IPS-18c (cell line): ENCODE data around the gene MAP7D1.
A peak's percentile ranks its signal among the peaks of the same experiment; 100 is the strongest.

Experiments used
- H3K4me3 ChIP-seq: 2 replicates; pipeline ENCODE4 v1.7.0; 2013; ENCODE audit warnings: low read depth, mild to moderate bottlenecking, low read length, moderate library complexity; ENCODE audit not compliant: insufficient read depth
- H3K9me3 ChIP-seq: one replicate; pipeline ENCODE4 v1.6.1; 2013; ENCODE audit warnings: mild to moderate bottlenecking, low read length, moderate library complexity; ENCODE audit not compliant: control insufficient read depth, insufficient read depth

MAP7D1 gene

DNA sequence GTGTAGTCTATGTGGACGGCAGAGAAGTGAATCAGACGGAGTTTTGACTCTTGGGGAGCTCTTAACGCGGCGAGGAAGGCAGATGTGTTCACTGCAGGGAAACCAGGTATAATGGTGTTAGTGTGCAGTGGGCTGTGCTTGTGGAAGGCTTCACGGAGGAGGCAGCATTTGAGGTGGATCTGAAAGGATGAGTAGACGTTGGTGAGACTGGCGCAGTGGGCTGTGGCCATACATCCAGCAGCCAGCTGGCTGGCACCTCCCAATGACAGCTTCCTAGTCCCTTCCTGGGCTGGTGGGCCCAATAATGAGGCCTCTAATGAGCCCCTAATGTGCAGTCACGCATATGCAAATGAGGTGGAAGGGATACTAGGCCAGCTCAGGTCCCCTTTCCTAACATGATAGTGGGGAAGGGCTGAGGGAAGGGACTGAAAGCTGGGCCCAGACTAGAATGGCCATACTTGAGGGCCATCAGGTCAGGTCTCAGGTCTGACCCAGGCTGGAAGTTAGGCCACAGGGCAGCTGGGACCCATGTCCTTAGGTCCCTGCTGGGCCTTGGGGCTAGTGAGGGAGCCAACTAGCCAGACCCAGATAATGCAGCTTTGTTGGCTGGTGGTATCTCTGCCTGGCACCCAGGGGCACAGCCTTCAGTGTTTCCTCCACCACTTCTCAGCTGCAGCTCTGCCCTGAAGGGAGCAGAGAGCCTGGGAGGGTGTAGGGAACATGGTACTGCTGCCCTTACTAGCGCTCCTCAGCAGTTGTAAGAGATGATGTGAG is 3.8 kb downstream of the MAP7D1 start:
- Histone ChIP-seq H3K9me3 (no peaks in the 10 kb centered on the region), H3K4me3 (no peak overlapping the region)

DNA sequence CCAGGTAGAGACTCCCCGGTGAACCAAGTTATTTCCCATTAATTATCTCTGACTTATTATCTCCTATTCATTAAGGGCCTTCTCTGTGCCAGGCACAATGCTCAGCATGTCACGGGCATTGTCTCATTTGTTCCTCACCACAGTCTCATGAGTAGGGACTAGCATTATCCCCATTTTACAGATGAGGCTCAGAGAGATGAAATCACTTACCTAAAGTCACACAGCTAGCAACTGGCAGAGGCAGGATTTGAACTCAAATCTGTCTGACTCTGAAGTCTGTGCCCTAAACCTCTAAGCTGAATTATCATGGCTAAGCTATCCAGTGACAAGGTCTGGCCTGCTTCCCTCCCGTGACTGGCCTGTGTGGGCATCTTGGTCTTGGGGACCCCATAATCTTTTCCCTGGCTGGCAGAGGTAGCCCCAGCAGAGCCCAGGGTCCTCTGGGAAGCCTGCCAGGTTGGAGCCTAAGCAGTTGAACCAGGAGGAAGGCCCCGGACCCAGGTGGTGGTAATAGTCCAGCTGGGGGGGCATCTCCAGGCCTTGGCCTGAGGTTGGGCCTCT is 4.5 kb downstream of the MAP7D1 start:
- Histone ChIP-seq H3K4me3 (peak overlapping the region; percentile 49), H3K9me3 (no peaks in the 10 kb centered on the region)

DNA sequence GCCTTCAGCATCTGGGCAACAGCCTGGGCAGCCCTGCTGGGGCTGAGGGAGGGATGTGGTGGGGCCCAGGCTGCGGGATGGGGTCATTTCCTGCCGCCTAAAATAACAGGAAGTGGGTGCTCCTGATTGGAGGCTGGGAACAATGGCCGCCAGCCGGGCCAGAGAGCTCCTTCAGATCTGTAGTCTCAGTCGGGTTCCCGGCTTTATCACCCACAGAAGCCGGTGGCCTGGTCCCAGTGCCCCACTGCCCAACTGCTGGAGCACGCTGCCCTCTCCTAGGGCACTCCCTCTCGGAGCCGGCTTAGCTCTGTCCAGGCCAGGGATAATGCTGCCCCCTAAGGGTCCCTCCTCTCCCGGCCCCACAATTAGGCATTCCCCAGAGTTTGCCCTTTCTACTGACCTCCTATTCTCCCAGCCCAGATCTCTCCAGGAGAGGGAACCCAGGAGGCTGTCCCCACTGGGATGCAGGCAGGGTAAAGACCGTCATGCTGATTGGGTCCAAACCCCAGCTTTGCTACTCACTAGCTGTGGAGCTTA is 5.1 kb downstream of the MAP7D1 start:
- Histone ChIP-seq H3K9me3 (no peaks in the 10 kb centered on the region), H3K4me3 (peak overlapping the region; percentile 49; the same call in 1 of the 2 replicates)

DNA sequence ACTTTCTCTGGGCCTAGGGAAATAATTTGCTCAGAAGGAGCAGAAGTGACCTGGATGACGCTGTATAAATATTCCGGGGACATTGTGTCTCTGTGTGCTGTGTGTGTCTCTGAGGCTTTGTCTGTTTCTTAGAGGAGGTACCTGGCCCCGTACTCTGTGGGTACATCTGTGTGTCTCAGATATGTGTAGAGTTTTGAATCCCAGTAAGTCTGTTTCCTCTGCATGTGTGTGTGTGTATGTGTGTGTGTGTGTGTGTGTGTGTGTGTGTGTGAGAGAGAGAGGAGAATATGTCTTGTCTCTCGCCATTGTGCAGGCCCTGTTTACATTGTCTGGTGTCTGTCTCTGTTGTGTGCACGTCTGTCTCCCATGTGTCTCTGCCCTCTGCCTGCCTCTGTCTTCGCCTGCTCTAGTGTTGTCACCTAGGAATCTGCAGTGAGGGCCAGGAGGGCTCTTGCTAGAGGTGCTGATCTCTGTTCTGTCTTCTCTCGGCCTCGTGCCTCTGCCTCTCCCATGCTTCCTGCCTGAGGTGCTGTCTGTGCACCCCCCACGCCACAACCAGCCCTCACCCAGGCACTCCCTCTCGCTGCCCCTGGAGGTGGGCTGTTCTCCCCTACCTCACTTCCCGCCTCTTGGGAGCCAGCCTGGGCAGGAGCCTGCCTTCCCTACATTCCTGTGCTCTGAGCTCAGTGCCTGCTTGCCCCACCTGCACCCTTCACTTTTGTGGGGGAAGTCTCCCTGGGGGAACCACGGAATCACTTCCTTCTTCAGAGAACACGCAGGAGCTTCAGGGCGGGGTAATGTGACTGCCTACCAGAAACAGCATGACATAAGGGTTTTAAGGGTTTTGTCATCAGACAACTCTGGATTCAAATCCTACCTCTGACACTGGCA is 5.9 kb downstream of the MAP7D1 start:
- no peaks in the 10 kb centered on the region for H3K9me3 ChIP-seq
- H3K4me3 ChIP-seq, result 0 out of 2 replicates have a peak overlapping the region, but pooled peaks have one; percentile 49

DNA sequence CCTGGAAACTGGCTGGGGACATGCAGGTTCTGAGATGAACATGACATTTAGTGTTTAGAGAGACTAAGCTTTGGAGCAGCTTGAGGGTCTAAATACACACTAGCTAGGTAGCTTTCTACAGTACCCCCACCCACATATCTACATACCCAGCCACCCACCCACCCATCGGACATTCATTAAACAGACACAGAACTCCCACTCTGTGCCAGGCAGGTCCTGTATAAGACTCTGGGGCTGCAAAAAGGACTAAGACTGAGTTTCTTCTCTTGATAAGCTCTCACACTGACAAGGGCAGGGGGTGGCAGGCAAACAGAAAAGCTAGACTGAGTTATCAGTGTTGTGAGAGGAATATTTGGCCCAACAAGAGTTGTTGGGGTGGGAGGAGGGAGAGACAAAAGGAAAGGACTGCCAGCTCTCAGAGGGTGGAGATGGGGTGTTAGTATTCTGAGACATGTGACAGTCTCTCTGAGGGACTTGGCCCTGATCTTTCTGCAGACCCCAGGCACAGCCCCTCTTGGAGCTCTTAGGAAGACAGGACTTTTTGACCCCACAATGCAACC is 6.8 kb downstream of the MAP7D1 start:
- H3K9me3 ChIP-seq, result no peaks in the 10 kb centered on the region
- no peak overlapping the region for H3K4me3 ChIP-seq

DNA sequence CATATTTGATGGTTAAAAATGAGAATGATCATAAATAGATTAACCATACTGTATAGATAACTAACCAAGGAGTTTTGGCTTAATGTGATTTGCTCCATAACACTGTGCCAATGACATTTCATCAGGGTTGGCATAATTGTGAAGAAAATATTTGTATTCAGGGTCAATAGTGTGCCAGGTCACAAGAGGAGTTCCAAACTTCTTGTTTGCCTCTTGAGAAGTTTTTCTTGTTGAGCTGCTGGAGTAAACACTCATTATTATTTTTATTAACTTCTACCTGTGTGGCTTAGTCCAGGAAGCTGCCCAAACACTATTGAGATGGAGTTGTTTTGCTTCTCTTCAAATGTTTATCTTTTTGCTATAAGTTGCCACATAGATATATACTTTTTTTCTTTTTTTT is 7.5 kb downstream of the MAP7D1 start:
- no peak overlapping the region for H3K4me3 ChIP-seq
- no peaks in the 10 kb centered on the region for H3K9me3 ChIP-seq

DNA sequence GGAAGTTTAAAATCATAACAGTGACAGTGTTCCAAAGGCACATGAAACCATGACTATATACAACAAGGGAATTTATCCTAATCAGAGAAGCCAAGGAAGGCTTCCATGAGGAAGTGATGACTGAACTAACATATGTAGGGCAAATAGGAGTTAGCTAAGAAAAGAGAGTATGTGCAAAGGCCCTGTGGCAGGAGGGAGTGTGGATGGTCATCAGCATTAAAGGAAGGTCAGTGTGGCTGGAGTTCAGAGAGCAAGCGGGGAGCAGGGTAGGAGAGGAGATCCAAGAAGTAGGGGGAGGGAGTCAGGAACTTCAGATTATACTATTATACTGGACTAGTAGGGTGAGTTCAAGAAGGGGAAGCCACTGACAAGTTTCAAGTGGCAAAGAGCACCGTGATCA is 8.4 kb downstream of the MAP7D1 start:
- no peak overlapping the region for H3K4me3 ChIP-seq
- H3K9me3 ChIP-seq, result no peaks in the 10 kb centered on the region

DNA sequence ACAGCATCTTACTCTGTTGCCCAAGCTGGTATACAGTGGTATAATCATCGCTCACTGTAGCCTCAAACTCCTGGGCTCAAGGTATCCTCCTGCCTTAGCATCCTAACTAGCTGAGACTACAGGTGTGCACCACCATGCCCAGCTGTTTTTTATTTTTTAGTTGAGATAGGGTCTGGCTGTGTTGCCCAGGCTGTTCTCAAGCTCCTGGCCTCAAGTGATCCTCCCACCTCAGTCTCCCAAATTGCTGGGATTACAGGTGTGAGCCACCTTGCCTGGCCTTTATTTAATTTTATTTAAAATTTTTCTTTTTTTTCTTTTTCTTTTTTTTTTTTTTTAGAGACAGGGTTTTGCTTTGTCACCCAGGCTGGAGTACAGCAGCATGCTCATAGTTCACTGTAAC is 9.2 kb downstream of the MAP7D1 start:
- H3K4me3 ChIP-seq, result no peak overlapping the region
- no peaks in the 10 kb centered on the region for H3K9me3 ChIP-seq

DNA sequence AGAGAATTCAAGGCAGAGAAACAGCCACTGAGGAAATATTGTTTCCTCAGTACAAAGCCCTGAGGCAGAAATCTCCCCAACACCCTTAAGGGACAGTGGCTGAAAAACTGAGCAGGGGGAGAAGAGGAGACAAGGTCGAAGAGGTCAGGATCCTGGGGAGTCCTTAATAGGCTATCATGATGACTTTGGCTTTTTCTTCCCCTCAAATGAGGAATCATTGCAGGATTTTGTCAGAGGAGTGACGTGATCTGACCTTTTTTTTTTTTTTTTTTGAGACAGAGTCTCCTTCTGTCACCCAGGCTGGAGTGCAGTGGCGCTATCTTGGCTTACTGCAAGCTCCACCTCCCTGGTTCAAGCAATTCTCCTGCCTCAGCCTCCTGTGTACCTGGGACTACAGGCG is 10.2 kb downstream of the MAP7D1 start:
- Histone ChIP-seq H3K9me3 (no peaks in the 10 kb centered on the region), H3K4me3 (no peak overlapping the region)

DNA sequence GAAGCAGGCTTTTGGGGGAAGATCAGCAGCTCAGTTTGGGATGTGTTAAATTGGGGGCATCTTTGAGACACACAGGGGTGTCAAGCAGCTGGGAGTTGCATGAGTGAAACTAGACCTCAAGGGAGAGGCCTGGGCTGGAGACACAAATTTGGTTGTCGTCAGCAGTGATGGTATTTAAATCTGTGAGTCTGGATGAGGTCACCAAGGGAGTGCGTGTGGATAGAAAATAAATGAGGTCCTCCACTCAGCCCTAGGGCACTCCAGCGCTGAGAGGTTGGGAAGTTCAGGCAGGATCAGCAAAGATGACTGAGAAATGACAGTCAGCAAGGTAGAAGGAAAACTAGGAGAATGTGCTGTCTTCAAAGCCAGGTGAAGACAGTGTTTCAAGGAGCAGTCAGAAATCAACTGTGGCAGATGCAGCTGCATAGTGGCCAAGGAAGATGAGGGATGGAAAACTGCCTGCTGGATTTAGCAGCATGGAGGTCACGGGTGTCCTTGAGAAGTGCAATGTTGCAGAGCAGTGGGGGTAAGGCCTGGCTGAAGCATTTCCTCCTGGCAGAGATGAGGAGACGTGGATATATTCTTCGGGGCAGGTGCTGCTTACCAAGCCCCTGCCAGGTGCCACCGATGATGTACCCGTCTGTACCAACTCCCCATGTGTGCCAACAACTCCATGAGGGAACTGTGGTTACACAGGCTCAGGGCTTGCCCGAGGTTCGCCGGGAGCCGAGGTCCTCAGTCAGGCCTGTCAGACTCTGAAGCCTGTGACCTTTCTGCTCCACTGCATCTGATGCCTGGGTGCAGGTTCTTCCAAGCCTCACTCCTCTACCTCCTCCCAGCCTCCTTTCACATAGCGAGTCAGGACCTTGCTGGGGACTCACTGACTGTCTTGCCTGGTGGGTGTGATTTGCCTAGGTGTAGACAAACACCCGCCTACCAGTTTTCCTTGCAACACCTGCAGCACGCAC is 11.3 kb downstream of the MAP7D1 start:
- H3K9me3 ChIP-seq, result no peaks in the 10 kb centered on the region
- no peak overlapping the region for H3K4me3 ChIP-seq

DNA sequence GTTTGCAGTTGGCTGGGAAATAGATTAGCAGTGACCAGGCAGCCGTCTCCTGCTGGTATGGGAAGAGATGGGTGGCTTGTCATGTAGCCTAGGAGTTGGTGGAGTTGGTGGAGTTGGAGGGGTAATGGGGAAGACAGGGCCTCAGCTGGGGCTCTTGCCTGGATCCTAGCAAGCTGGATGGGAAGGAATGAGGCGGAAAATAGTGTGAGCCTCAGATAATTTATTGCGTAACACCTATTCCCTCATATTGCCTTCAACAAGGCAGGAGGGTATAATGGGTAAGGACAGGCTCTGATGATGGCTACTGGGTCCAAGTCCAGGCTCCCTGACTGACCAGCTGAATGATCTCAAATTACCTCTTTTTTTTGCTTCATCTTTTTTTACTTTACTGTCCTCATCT is 12.6 kb downstream of the MAP7D1 start:
- Histone ChIP-seq H3K9me3 (no peaks in the 10 kb centered on the region), H3K4me3 (no peak overlapping the region)

DNA sequence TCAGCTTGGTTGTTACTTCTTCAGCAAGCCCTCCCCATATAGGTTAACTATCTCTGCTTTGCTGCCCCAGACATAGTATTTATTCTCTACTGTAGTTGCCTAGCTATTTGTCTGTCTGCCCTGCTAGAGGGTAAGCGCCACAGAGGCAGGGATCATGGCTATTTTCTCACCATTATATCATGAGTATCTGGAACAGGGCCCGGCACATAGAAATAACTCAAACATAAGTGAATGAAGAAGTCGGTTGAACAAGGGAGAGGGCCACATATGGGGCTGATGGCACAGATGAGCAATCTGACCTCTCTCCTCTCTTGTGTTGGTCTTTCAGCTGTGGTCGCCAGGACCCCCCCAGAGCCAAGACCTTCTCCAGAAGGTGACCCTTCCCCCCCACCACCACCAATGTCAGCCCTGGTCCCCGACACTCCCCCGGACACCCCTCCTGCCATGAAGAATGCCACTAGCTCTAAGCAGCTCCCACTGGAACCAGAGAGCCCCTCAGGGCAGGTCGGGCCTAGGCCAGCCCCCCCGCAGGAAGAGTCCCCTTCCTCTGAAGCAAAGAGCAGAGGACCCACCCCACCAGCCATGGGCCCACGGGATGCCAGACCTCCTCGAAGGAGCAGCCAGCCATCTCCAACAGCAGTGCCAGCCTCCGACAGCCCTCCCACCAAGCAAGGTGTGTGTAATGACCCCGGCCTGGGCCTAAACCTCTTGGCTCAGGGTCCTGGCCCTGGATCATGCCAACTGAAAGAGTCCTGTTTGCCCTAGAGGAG is 14.9 kb downstream of the MAP7D1 start:
- Histone ChIP-seq H3K4me3 (no peak overlapping the region), H3K9me3 (no peaks in the 10 kb centered on the region)

DNA sequence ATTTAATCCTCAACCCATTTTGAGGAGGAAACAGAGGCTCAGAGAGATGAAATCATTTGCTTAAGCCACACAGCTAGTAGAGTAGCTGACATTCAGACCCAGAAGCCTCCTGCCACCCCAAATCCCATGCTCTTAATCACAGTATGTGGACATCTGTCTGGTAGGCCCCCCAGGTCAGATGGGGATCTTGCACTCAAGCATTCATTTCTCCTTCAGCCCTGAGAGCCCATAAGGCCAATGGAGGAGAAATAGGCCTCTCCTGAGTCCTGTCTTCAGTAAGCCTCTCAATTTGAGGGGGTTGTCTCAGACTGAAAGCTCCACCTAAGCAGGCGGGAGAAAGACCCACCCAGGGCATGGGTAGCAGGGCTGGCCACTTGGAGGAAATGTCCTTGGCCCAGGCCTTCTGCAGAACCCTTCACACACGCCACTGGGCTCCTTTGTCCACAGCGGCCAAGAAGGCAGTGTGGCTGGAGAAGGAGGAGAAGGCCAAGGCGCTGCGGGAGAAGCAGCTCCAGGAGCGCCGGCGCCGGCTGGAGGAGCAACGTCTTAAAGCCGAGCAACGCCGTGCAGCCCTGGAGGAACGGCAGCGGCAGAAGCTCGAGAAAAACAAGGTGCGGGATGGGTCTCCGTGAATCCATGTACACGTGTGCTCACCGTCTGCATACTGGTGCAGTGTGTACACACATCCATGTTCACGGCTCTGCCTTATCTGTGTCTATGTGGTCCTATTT is 16.2 kb downstream of the MAP7D1 start:
- Histone ChIP-seq H3K9me3 (no peaks in the 10 kb centered on the region), H3K4me3 (no peak overlapping the region; the same call in 1 of the 2 replicates)

DNA sequence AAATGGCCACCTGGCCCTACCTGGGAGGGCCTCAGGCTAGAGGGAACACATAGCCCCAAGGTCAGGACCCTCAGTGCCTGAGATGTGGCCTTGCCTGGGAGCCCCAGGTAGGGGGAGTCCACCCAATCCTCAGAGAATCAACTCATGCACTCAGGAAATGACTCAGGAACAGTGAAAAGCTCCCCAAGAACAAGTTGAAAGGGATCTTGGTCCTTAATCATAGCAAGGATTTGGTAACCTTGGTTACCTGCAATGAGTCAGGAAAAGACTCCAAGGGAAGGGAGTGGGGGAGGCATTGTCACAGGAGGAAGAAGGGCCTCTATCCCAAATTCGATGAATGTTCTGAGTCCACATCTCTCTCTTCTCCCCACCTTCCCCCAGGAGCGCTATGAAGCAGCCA is 17.0 kb downstream of the MAP7D1 start:
- Histone ChIP-seq H3K4me3 (no peak overlapping the region), H3K9me3 (no peaks in the 10 kb centered on the region)

DNA sequence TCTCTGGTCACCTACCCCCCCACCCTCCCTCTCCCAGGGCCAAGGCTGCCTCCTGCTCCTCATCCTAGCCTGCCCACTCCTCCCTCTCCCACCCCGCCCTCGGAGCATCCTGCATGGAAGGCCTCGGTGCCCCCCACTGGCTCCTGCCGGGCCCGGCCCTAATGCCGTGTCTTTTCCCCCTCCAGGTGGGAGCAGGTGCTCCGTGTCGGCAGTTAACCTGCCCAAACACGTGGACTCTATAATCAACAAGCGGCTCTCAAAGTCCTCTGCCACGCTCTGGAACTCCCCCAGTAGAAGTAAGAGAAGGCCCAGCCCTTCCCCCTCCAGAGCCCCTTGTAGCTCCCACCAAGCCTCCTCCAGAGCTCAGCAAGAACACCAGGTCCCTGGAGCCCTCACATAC is 18.8 kb downstream of the MAP7D1 start:
- H3K4me3 ChIP-seq, result no peak overlapping the region
- H3K9me3 ChIP-seq, result no peaks in the 10 kb centered on the region
